Esophagus (tissue), 2 donors: ENCODE results near the gene DPP6. TPM values are rescaled to one million over a fixed set of nuclear protein-coding genes. Genes with fewer than 3 reads are reported as not detected.
"Not testable (repeated sequence)": the region's sequence is repeated elsewhere in the genome, so short reads cannot be mapped to it uniquely, and the experiment has no call there.

ENCODE experiments used
- H3K27ac ChIP-seq, 2 donors: one replicate each; pipeline ENCODE4 v1.5.1; 2013; ENCODE audit warnings: low read depth in 2 of 2, mild to moderate bottlenecking in 2 of 2, inconsistent platforms in 1 of 2, low read length in 1 of 2, moderate library complexity in 1 of 2
- H3K27me3 ChIP-seq, 2 donors: one replicate each; pipeline ENCODE4 v1.6.1; 2013; ENCODE audit warnings: low read length in 2 of 2, control low read depth in 1 of 2, mild to moderate bottlenecking in 1 of 2; ENCODE audit not compliant: insufficient read depth in 2 of 2, control insufficient read depth in 1 of 2
- H3K36me3 ChIP-seq, 2 donors: one replicate each; pipeline ENCODE4 v1.6.1; 2013; ENCODE audit warnings: low read length in 1 of 2; ENCODE audit not compliant: control insufficient read depth in 2 of 2, insufficient read depth in 2 of 2
- H3K4me1 ChIP-seq, 2 donors: one replicate each; pipeline ENCODE4 v1.6.1; 2013; ENCODE audit warnings: low read length in 1 of 2; ENCODE audit not compliant: control insufficient read depth in 2 of 2, insufficient read depth in 2 of 2
- H3K4me3 ChIP-seq, 2 donors: one replicate each; pipeline ENCODE4 v1.5.1; 2013; ENCODE audit warnings: low read length in 2 of 2, mild to moderate bottlenecking in 2 of 2, low read depth in 1 of 2, moderate library complexity in 1 of 2
- H3K9me3 ChIP-seq, 2 donors: one replicate each; pipeline ENCODE4 v1.6.1; 2013; ENCODE audit warnings: mild to moderate bottlenecking in 2 of 2, low read depth in 1 of 2, low read length in 1 of 2, moderate library complexity in 1 of 2; ENCODE audit not compliant: control insufficient read depth in 2 of 2, insufficient read depth in 1 of 2
- WGBS, 2 donors: extraction: QIAGEN DNeasy Blood & Tissue Kit; methylation state at CpG; one replicate each; pipeline ENCODE4 v1.1.7; 2013; 5-methylcytosine and 5-hydroxymethylcytosine counted together
- polyA plus RNA-seq, 2 donors: library from polyadenylated mRNA; stranded (reverse); fragments of 200-250 nt; gene quantifications; one replicate each; pipeline ENCODE4 v1.2.3, GENCODE V29; 2013
- donor health status: healthy with polysubstance abuse.
- donor health status: Bipolar disorder and iron deficiency.

The DPP6 gene
- polyA plus RNA-seq, 2 donors, result 0.24 to 0.60 TPM

DNA sequence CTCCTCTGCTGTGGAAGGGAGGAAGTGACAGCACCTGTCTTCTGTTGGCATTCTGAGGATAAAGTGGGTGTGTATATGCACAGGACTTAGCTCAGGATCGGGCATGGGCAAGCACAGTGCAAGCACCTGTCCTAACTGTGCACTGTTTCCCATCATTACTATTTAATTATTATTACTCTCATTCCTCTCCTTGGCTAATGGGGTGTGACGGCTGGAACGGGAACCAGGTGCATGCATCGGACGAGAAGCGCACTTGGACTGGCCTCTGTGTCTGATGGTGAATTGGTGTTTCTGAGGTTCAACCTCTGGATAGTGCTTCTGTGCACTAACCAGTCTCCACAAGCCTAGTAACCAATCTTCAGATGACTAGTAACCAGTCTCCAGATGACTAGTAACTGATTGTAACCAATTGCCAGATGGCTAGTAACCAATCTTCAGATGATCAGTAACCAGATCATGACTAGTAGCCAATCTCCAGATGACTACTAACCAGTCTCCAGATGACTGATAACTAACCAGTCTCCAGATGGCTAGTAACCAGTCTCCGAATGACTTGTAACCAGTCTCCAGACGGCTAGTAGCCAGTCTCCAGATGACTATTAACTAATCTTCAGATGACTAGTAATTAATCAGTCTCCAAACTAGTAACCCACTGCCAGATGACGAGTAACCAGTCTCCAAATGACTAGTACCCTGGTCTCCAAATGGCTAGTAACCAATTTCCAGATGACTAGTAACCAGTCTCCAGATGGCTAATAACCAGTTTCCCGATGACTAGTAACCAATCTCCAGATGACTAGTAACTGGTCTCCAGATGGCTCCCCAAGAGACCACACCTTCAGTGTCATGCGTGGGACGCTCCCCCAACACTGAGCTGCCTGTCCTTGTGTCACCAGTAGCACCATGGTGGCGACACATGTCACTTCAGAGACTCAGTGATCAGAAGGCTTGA lies 864.9 kb downstream of the DPP6 start:
- H3K4me3 ChIP-seq, result no peak overlapping the region
- H3K36me3 ChIP-seq, result no peaks in the 10 kb centered on the region
- no peak overlapping the region for H3K27ac ChIP-seq
- no peaks in the 10 kb centered on the region for H3K9me3 ChIP-seq
- 84 to 86% methylated on average over 13 of the region's 13 CpGs for WGBS, 2 donors
- peaks cover 0 to 3% of the 10 kb centered on the region in 2 donors for H3K27me3 ChIP-seq
- H3K4me1 ChIP-seq, result peaks cover 0 to 2% of the 10 kb centered on the region in 2 donors

DNA sequence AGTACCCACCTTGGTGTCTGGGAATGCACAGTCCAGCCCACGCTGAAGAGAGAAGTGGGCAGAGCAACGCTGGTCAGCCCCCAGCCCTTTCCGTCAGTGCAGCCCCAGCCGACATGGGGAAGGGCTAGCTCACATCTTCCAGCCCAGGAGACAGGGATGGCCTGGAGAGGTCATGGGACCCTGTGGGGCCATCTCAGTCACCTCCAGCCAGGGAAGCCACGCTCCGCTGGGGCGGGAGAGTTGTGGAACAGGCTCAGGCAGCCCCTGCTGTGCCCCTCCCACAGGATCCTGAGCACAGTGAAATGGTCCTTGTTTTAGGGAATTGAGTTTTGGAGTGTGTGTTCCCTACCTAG lies 865.6 kb downstream of the DPP6 start:
- peaks cover 0 to 3% of the 10 kb centered on the region in 2 donors for H3K27me3 ChIP-seq
- H3K27ac ChIP-seq, result no peak overlapping the region
- H3K36me3 ChIP-seq, result no peaks in the 10 kb centered on the region
- H3K9me3 ChIP-seq, result no peaks in the 10 kb centered on the region
- H3K4me1 ChIP-seq, result peaks cover 0 to 2% of the 10 kb centered on the region in 2 donors
- no peak overlapping the region for H3K4me3 ChIP-seq
- WGBS, 2 donors, result 73 to 88% methylated on average over 7 of the region's 7 CpGs

DNA sequence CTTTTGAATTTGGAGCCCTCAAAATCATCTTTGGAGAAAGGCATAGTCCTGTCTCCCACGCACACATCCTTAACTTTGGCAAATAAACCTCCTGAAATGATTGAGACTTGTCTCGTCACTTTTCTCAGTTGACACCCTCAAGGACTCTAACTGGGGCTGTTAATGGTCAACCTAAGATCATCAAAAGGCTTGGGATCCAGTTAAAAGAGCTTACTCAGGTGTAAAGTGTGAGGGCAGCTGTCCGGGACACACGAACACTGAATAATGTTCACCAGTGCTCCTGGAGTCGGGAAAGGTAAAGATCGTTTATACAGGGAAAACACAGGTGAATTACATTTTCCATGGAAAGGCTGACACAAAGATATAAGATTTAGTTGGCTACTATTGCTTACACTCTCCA lies 866.1 kb downstream of the DPP6 start:
- WGBS, 2 donors, result 76% methylated on average over 6 of the region's 6 CpGs
- H3K36me3 ChIP-seq, result no peaks in the 10 kb centered on the region

DNA sequence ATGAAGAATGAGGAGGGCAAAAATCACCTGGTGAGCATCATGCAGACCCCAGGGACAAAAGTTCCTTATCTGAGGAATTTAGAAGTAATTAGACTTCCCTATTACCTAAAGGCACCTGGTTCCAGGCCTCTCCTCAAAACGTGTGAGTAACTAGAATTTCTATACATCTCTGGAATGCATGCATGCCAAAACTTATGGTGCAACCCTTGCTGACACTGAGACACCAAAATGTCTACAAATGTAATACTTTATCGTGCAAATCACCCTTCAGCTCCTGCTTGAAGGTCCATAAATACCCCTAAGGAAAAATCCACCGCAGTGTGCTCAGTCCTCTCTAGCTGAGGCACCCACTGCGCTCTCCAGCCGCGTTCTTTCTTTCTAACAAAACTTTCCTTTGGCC lies 866.5 kb downstream of the DPP6 start:
- no peaks in the 10 kb centered on the region for H3K9me3 ChIP-seq
- WGBS, 2 donors, result 74 to 76% methylated on average over 6 of the region's 6 CpGs
- H3K36me3 ChIP-seq, result no peaks in the 10 kb centered on the region
- H3K4me3 ChIP-seq, result no peak overlapping the region
- no peak overlapping the region for H3K27ac ChIP-seq
- H3K27me3 ChIP-seq, result peaks cover 0 to 3% of the 10 kb centered on the region in 2 donors
- H3K4me1 ChIP-seq, result peaks cover 0 to 2% of the 10 kb centered on the region in 2 donors

More for the DNA sequence above, 866.1 kb downstream of the DPP6 start:
- Histone ChIP-seq H3K4me1 (peaks cover 0 to 2% of the 10 kb centered on the region in 2 donors), H3K27ac (no peak overlapping the region), H3K27me3 (peaks cover 0 to 3% of the 10 kb centered on the region in 2 donors), H3K9me3 (no peaks in the 10 kb centered on the region), H3K4me3 (no peak overlapping the region)

DNA sequence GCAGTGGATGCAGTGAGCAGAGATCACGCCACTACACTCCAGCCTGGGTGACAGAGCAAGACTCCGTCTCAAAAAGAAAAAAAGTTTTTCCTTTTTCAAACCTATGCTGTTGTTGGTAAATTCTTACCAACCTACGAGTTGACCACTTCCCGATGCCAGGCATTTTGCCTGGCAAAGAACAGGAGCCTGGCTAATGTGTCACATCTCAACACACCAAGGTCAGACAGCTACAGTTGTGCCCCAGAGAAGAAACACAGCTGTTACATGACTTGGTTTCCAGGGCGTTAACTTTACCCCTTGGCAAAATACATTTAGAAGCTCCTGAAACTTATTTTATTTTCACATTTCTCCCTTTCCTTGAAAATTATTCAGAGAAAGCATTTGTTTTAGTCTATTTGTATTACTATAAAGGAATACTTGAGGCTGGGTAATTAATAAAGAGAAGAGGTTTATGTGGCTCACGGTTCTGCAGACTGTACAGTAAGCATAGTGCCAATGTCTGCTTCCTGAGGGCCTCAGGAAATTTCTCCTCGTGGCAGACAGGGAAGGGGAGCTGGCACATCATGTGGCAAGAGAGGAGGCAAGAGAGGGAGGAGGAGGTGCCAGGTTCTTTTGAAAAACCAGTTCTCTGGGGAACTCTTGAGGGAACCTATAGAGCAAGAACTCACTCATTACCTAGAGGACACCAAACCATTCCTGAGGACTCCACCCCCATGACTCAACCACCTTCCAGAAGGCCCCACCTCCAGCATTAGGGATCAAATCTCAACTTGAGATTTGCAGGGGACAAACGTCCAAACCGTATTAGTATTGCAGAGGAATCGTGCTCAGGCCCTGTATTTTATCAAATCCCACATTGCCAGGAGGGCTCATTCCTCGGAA lies 867.4 kb downstream of the DPP6 start:
- whole genome bisulfite sequencing, 2 donors, result 58 to 59% methylated on average over 11 of the region's 11 CpGs

DNA sequence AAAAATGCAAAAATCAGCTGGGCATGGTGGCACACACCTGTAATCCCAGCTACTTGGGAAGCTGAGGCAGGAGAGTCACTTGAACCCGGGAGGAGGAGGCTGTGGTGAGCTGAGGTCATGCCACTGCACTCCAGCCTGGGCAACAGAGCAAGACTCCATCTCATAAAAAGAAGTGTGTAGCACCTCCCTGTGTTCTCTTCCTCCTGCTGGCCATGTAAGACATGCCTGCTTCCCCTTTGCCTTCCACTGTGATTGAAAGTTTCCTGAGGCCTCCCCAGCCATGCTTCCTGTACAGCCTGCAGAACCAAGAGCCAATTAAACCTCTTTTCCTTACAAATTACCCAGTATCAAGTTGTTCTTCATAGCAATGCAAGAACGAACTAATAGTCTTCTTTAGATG lies 870.3 kb downstream of the DPP6 start:
- 79 to 90% methylated on average over 2 of the region's 2 CpGs for WGBS, 2 donors
- not testable (repeated sequence) for H3K27ac ChIP-seq, H3K9me3 ChIP-seq, H3K4me1 ChIP-seq, H3K4me3 ChIP-seq, H3K36me3 ChIP-seq, H3K27me3 ChIP-seq

More for the DNA sequence above, 867.4 kb downstream of the DPP6 start:
- Histone ChIP-seq H3K4me3 (no peak overlapping the region), H3K9me3 (no peaks in the 10 kb centered on the region), H3K36me3 (no peaks in the 10 kb centered on the region), H3K27ac (no peak overlapping the region), H3K27me3 (peaks cover 0 to 3% of the 10 kb centered on the region in 2 donors), H3K4me1 (peaks cover 0 to 2% of the 10 kb centered on the region in 2 donors)

DNA sequence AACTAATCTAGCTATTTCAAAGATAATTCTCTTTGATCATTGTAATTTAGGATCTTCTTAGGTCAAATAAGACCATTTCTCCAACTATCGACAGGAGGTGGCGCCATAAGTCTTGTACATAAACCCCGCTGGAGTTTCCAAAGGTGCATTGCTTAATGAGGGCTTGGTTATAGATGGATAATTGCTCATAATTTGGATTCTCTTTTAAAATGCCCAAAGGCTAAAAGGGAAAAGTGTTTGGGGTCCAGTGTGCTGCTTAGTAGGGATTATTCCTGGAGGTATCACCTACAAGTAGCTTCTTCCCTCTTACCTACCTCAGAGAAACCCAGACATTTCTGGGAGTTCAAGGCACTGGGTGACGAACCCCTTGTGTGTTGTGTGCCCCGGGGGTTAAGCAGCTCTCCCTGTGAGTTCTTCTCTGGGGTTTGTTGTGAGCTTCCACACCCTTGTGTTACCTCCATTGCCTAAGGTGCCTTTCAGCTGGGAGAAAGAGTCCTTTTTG lies 875.5 kb downstream of the DPP6 start:
- peak overlapping the region; percentile 86 to 89 for H3K27ac ChIP-seq
- no peaks in the 10 kb centered on the region for H3K9me3 ChIP-seq
- peak overlapping the region; percentile 50 to 72 for H3K4me3 ChIP-seq
- no peaks in the 10 kb centered on the region for H3K36me3 ChIP-seq
- H3K4me1 ChIP-seq, result peaks cover 0 to 4% of the 10 kb centered on the region in 2 donors
- no peaks in the 10 kb centered on the region for H3K27me3 ChIP-seq
- 1% methylated on average over 5 of the region's 5 CpGs for WGBS, 2 donors

DNA sequence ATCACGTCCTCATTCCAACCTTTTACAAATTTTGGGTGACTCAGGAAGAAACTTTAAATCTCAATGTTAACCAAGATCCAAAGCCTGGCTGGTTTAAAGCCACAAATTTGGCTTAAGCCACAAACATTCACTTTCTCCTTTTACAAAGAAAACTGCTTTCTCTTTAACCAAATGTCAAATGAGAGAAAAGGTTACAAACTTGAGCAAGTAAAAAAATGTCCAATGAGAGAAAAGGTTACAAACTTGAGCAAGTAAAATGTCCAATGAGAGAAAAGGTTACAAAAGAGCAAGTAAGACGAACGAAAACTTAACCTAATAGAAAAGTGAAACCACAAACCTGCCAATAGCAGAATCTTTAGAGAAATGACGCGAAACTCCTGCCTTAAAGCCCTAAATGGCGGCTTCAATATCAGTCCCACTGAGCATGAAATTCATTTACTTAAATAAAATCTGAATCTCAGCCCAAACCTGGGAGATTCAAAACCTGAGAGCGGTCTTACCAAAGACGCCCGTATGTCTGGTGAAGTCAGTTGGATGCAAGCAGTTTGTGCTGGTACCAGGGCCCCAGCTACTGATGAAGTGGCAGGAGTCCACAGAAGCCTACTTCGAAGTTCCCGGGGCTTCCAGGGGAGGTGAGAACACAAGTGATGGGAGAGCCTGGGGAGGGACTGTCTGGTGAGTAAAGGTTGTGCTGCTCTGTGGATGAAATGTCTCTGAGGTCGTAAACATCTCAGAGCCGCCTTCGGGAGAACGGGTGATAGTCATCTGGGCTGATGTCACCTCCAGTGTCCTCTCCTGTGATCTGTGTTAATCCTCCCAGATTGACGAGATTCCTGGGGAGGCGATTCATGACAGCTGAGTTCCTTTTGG lies 876.2 kb downstream of the DPP6 start:
- peak overlapping the region; percentile 94 to 98 for H3K27ac ChIP-seq
- peaks cover 0 to 4% of the 10 kb centered on the region in 2 donors for H3K4me1 ChIP-seq
- peak overlapping the region; percentile 53 to 72 for H3K4me3 ChIP-seq
- WGBS, 2 donors, result 8 to 12% methylated on average over 17 of the region's 17 CpGs
- H3K9me3 ChIP-seq, result no peaks in the 10 kb centered on the region
- no peaks in the 10 kb centered on the region for H3K27me3 ChIP-seq
- no peaks in the 10 kb centered on the region for H3K36me3 ChIP-seq
